ENCODE measurements around the gene GLT8D2.

The GLT8D2 gene

DNA sequence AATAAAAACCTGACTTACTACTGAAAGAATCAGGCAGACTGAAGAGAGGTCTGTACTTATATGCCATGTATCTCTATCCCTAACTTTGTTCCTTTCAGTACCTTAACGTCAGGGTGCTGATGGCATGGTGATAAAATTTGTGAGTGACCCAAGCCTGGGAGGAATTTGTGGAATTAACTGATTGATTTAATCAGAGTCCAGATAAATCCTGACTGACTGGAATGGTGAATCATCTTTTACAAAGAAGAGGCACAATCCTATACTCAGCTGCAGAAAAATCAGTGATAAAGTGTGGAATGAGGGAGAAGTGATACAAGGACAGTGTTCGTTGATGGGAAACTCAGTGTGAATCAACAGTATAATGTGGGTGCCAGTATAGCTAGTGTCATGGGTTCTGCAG is 80.6 kb downstream of the GLT8D2 start:
- no peak overlapping the region for H3K27ac ChIP-seq
- TF ChIP-seq, protein P1, sequence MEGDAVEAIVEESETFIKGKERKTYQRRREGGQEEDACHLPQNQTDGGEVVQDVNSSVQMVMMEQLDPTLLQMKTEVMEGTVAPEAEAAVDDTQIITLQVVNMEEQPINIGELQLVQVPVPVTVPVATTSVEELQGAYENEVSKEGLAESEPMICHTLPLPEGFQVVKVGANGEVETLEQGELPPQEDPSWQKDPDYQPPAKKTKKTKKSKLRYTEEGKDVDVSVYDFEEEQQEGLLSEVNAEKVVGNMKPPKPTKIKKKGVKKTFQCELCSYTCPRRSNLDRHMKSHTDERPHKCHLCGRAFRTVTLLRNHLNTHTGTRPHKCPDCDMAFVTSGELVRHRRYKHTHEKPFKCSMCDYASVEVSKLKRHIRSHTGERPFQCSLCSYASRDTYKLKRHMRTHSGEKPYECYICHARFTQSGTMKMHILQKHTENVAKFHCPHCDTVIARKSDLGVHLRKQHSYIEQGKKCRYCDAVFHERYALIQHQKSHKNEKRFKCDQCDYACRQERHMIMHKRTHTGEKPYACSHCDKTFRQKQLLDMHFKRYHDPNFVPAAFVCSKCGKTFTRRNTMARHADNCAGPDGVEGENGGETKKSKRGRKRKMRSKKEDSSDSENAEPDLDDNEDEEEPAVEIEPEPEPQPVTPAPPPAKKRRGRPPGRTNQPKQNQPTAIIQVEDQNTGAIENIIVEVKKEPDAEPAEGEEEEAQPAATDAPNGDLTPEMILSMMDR (conservative IDR thresholded peaks at IDR 0.05): no peak

DNA sequence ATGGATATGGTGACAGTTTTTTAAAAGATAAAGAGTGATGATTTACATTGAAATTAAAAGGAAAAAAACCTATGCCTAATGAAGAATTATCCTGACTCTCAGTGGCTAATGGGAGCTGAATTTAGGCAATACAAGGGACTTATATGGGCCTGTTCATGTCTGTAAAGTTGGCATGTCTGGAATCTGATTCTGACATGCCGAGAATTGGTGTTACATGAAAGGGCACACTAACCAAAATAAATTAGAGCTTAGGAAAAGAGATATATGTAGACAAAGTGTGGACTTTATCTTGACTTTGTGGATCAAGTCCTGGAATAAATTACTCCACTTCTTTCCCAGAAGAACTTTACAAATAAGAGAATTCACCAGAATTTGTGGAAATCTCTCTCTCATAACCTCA is 83.3 kb downstream of the GLT8D2 start:
- H3K27ac ChIP-seq: peak overlapping the region; percentile 92
- TF ChIP-seq, protein P1 (conservative IDR thresholded peaks at IDR 0.05): no peak

DNA sequence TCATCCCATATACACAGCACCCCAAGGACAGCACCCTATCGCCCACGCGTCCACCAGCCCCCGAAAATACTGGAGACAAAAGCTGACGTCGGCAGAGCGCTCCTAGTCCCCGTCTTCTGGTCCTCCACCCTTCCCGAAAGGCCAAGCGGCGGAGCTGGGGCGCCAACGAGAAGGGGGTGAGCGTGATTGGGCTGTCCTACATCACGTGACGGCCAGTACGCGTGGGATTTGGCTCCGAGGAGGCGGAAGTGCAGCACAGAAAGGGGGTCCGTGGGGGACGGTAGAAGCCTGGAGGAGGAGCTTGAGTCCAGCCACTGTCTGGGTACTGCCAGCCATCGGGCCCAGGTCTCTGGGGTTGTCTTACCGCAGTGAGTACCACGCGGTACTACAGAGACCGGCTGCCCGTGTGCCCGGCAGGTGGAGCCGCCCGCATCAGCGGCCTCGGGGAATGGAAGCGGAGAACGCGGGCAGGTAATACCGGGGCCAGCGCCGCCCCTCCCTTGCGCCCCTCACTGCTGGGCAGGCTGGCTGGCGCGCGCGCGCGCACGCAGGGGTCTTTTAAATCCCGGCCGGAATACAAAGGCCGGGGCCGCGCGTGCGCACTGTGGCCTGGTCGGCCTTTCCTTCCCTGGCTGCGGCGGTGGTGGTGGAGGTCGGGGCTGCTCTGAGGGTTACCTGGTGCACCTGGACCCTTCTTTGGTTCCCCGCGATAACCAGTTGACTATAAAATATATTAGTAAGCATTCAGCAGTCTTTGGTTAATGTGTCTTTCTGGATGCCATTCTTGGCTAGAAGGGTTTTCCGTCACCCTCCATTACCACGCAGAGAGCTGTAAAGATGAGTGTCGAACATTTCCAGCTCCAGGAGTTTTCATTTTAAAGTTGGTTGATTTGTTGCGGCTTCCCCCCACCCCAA is 84.1 kb downstream of the GLT8D2 start, which contains the start of gene TDG:
Gene TDG (plus strand): TSS at position 283 of the 915 bp plus-strand sequence. CDS start 166 bp downstream, at position 449.
- peak within 1 kb of the TSS; percentile 92 for H3K27ac ChIP-seq
- TF ChIP-seq, protein P1 (conservative IDR thresholded peaks at IDR 0.05): peak; percentile 46

DNA sequence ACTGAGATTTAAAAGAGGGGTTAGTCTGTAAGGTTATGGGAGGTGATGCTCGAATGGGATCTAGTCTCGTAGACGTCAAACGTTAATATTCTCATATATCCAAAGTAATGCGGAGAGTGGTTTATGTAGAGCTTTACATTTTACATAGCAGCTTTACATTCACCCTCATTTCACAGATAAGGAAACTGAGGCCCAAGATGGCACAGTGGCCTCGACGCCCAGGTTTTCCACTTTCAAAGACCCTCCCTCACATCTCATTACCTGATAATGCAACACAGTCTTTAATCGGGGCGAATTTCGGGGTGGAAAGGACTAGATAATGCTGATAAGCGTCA is 84.8 kb downstream of the GLT8D2 start:
- TF ChIP-seq, protein P1 (conservative IDR thresholded peaks at IDR 0.05): no peak
- H3K27ac ChIP-seq: peak overlapping the region; percentile 92

DNA sequence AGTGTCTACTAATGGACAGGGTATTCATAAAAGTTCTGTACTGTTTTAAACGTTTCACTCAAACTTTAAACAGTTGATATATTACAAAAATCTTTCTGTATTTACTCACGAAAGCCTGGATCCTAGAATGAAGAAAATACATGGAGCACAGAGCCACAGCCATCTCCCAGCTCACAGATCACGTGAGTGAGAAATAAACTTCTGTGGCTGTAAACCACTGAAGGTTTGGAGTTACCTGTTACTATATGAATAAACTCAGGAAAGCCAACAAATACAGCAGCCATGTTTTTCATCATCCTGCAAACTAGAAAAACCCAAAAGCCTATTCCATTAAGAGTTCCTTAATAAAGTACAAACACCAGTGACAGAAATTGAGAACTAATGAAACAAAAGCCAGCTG is 85.2 kb downstream of the GLT8D2 start:
- TF ChIP-seq, protein P1 (conservative IDR thresholded peaks at IDR 0.05): no peak
- peak overlapping the region; percentile 92 for H3K27ac ChIP-seq

DNA sequence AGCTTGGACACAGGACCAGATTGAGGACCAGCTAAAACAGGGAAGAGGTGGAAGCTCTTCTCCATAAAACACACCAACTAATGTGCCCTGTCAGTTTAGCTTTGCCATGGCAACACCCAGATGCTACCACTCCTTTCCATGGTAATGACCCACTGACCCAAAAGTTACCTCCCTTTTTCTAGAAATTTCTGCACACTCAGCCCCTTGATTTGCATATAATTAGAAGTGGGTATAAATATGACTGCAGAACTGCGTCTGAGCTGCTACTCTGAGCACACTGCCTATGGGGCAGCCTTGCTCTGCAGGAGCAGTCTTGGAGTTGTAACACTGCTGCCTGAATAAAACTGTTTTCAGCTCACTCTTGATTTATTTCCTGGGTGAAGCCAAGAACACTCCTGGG is 87.5 kb downstream of the GLT8D2 start:
- peak overlapping the region; percentile 38 for H3K27ac ChIP-seq
- TF ChIP-seq, protein P1 (conservative IDR thresholded peaks at IDR 0.05): no peak

DNA sequence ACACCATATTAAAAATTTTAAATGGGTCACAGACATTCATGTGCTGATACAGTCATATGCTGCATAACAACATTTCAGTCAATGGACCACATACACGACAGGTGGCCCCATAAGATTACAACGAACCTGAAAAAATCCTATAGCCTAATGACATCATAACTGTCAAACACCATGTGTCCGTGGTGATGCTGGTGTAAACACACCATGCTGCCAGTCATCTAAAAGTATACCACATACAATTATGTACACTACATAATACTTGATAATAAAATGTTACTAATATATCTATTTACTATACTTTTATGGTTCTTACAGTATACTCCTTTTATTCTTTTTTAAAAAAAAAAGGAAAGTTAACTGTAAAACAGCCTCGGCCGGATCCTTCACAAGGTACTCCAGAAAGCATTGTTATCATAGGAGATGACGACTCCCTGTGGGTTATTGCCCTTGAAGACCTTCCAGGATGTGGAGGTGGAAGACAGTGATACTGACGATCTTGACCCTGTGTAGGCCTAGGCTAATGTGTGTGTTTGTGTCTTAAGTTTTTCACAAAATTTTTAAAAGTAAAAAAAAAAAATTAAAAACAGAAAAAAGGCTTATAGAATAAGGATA is 89.3 kb downstream of the GLT8D2 start:
- no peak overlapping the region for H3K27ac ChIP-seq
- TF ChIP-seq, protein P1 (conservative IDR thresholded peaks at IDR 0.05): no peak

Data from VCaP (cell line).